SU-DHL-6 (cell line): ENCODE measurements around the gene SYT17.

Experiments
- CTCF ChIP-seq: fragments of 200-600 bp; sonication (generic); IDR thresholded peaks from one replicate; pipeline ENCODE4 v1.5.1; 2017; ENCODE audit warnings: antibody characterized with exemption, mild to moderate bottlenecking, low read length, moderate library complexity; ENCODE audit not compliant: insufficient read depth, poor library complexity, severe bottlenecking
- EZH2phosphoT487 ChIP-seq: fragments of 200-600 bp; sonication (generic), shearing (Covaris generic); conservative IDR thresholded peaks from 2 replicates; pipeline ENCODE4 v1.6.1; 2018; ENCODE audit warnings: mild to moderate bottlenecking, antibody characterized with exemption, low read length, moderate library complexity, mixed read lengths

- TF ChIP-seq CTCF (no peak), EZH2phosphoT487 (no peak)
Observed at GRCh38 chr16:19269098-19269497, 101.1 kb downstream of the SYT17 start.
